ENCODE measurements around the gene REM1. TPM values are rescaled to one million over a fixed set of nuclear protein-coding genes. Genes with fewer than 3 reads are reported as not detected.
A peak's percentile ranks its signal among the peaks of the same experiment; 100 is the strongest.

Gene REM1
- total and polyA plus RNA-seq, 2 of the 4 experiments (the other 2 are of a cell fraction): not detected

DNA sequence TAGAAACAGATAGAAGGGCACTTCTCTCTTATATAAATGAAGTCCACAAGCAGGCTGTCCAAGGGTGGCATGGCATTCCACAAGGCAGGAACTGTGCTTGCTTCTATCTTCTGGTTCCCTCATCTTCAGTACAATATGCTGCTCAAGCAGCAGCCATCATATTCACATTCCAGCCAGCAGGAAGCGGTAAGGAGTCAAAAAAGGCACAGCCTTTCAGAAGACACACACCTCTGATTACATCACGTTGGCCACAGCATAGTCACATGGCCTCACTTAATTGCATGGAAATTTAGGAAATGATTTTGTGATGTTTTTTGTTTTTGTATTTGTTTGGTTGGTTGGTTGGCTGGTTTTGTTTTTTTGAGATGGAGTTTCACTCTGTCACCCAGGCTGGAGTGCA, 19.0 kb downstream of the REM1 start:
- no peak overlapping the region for H3K4me3 ChIP-seq (ENCODE audit: insufficient read depth, low read depth, low read length)
- intact Hi-C loops (cut with micrococcal nuclease): no loop called here
- ChIA-PET POLR2A (ENCODE audit: unreplicated experiment) (no interaction called here), CTCF (no interaction called here)
- no peak overlapping the region for H3K23ac ChIP-seq (ENCODE audit: low read depth, low read length)
- BruUV-seq (replicated peaks): no TSS peak
- no CpG with 5 or more reads among the region's 2 CpGs for WGBS, 2 experiments (ENCODE audit: extremely low coverage in 2 of 2, insufficient read length in 1 of 2)
- no peaks in the 10 kb centered on the region for H3K36me3 ChIP-seq (ENCODE audit: control insufficient read depth, insufficient read depth, low read length)
- H3K79me1 ChIP-seq (ENCODE audit: low read depth in 1 of 2, low read length in 2 of 2): no peaks in the 10 kb centered on the region
- peak overlapping the region; percentile 23 for H2AFZ ChIP-seq (replicated peaks; ENCODE audit: low read length, poor library complexity)
- H3K14ac ChIP-seq (replicated peaks; ENCODE audit: low read depth, low read length): no peak overlapping the region
- H2BK20ac ChIP-seq (ENCODE audit: low read depth, low read length): no peak overlapping the region
- H4K5ac ChIP-seq (ENCODE audit: low read depth, low read length): no peak overlapping the region
- H3K27ac ChIP-seq (ENCODE audit: insufficient read depth, low read length): no peak overlapping the region
- no peaks in the 10 kb centered on the region for H3K9me3 ChIP-seq (ENCODE audit: control insufficient read depth, insufficient read depth, low read length)
- H2AK5ac ChIP-seq (ENCODE audit: low read depth, low read length): no peak overlapping the region
- peaks cover 9% of the 10 kb centered on the region for H3K27me3 ChIP-seq (ENCODE audit: control insufficient read depth, insufficient read depth, low read length)
- H3K18ac ChIP-seq (ENCODE audit: low read depth, low read length): no peak overlapping the region
- no peaks in the 10 kb centered on the region for H3K9me1 ChIP-seq (ENCODE audit: insufficient read depth, low read length)
- no peak overlapping the region for H2BK15ac ChIP-seq (ENCODE audit: low read depth, low read length)
- TF ChIP-seq, protein P1, sequence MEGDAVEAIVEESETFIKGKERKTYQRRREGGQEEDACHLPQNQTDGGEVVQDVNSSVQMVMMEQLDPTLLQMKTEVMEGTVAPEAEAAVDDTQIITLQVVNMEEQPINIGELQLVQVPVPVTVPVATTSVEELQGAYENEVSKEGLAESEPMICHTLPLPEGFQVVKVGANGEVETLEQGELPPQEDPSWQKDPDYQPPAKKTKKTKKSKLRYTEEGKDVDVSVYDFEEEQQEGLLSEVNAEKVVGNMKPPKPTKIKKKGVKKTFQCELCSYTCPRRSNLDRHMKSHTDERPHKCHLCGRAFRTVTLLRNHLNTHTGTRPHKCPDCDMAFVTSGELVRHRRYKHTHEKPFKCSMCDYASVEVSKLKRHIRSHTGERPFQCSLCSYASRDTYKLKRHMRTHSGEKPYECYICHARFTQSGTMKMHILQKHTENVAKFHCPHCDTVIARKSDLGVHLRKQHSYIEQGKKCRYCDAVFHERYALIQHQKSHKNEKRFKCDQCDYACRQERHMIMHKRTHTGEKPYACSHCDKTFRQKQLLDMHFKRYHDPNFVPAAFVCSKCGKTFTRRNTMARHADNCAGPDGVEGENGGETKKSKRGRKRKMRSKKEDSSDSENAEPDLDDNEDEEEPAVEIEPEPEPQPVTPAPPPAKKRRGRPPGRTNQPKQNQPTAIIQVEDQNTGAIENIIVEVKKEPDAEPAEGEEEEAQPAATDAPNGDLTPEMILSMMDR (conservative IDR thresholded peaks at IDR 0.05; ENCODE audit: low read depth, low read length): peak; percentile 49
- TF ChIP-seq RAD21 (IDR thresholded peaks at IDR 0.05; ENCODE audit: low read length) (no peak), CEBPB (IDR thresholded peaks at IDR 0.05; ENCODE audit: low read depth, low read length) (peak; percentile 32; the same call in 1 of the 2 replicates)
- H3K4me2 ChIP-seq (ENCODE audit: low read depth, low read length): no peak overlapping the region
- in situ Hi-C loops (cut with MboI; ENCODE audit: low sequenced_read_pairs): no loop called here
- H3K4ac ChIP-seq (ENCODE audit: low read depth, low read length): no peak overlapping the region
- dilution Hi-C loops (cut with HindIII; ENCODE audit: low sequenced_read_pairs, unreplicated experiment): no loop called here
- H2AK9ac ChIP-seq (replicated peaks; ENCODE audit: low read depth, low read length, poor library complexity): no peak overlapping the region
- H2BK5ac ChIP-seq (ENCODE audit: low read depth, low read length, poor library complexity, severe bottlenecking): no peak overlapping the region
- no peak overlapping the region for H3K56ac ChIP-seq (ENCODE audit: extremely low read depth, insufficient read depth, low read length)
- ATAC-seq (ENCODE audit: low read depth) (peak; percentile 58), DNase-seq (peak; percentile 41)
- no peak overlapping the region for H3K9ac ChIP-seq (ENCODE audit: low read depth, low read length)
- H3K4me1 ChIP-seq (ENCODE audit: control insufficient read depth, insufficient read depth, low read length): 0 out of 2 replicates have a peak, but pooled peaks cover 2% of the 10 kb centered on the region
- H4K20me1 ChIP-seq (ENCODE audit: insufficient read depth, low read length): no peaks in the 10 kb centered on the region
- no peak overlapping the region for H2BK120ac ChIP-seq (ENCODE audit: low read depth, low read length)
- H4K91ac ChIP-seq (ENCODE audit: insufficient read depth, low read depth, low read length): no peak overlapping the region
- no peak overlapping the region for H4K8ac ChIP-seq (ENCODE audit: low read depth in 2 of 2, low read length in 2 of 2)

All from IMR-90 (cell line).